ENCODE results near the gene AANAT.

Gene AANAT

DNA sequence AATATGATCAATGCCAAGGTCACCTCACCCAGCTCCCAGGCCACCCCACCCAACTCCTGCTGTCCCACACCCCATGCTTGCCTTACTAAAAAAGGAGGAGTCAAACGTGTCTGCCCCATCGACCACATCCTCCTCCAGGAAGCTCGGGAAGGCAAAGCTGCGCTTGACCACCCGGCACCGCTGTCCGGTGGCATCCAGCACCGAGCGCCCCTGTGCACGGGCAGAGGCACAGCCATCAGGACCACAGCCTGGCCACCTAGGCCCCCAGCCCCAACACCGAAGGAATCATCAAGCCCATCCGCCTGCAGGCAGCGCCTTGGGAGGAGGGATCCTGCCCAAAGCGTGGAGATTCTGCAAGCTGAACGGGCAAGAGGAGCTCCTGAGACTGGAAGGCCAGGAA, 10.2 kb downstream of the AANAT start (continued):
- no peak for TF ChIP-seq SNAI2 (CRISPR knock-in tag; IDR thresholded peaks at IDR 0.05)
- TF ChIP-seq ZNF8 (CRISPR knock-in tag; IDR thresholded peaks at IDR 0.05) = no peak
- TF ChIP-seq, protein P1, sequence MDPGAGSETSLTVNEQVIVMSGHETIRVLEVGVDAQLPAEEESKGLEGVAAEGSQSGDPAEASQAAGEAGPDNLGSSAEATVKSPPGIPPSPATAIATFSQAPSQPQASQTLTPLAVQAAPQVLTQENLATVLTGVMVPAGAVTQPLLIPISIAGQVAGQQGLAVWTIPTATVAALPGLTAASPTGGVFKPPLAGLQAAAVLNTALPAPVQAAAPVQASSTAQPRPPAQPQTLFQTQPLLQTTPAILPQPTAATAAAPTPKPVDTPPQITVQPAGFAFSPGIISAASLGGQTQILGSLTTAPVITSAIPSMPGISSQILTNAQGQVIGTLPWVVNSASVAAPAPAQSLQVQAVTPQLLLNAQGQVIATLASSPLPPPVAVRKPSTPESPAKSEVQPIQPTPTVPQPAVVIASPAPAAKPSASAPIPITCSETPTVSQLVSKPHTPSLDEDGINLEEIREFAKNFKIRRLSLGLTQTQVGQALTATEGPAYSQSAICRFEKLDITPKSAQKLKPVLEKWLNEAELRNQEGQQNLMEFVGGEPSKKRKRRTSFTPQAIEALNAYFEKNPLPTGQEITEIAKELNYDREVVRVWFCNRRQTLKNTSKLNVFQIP (CRISPR knock-in tag; IDR thresholded peaks at IDR 0.05; ENCODE audit: borderline replicate concordance, low read depth) = no peak
- TF ChIP-seq ZFP3 (CRISPR knock-in tag; IDR thresholded peaks at IDR 0.05) = no peak
- no peak for TF ChIP-seq OSR1 (CRISPR knock-in tag; IDR thresholded peaks at IDR 0.05)
- TF ChIP-seq ARNTL (CRISPR knock-in tag; IDR thresholded peaks at IDR 0.05; ENCODE audit: borderline replicate concordance, low read depth) = no peak
- TF ChIP-seq TOX (CRISPR knock-in tag; IDR thresholded peaks at IDR 0.05; ENCODE audit: borderline replicate concordance) = no peak
- TF ChIP-seq GLIS3 (CRISPR knock-in tag; IDR thresholded peaks at IDR 0.05) = no peak
- no peak for TF ChIP-seq RARB (CRISPR knock-in tag; IDR thresholded peaks at IDR 0.05)

DNA sequence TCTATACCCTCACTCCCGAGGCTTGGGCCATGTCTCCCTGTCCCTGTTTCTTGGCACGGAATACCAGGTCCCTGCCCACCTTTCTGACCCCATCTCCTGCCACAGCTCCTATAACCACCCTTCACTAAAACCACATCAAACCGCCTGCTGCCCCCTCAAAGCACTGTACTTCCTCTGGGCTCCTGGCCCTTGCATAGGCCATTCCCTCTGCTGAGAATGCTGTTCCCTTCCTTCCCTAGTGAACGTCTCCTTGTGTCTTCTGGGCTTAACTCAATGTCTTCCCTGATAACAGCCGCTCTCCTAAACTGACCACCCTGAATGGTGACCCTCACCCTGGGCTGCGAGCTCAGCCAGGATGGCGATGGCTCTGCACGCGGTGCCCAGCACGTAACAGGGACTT, 10.7 kb downstream of the AANAT start:
- no peak for TF ChIP-seq GLIS3 (CRISPR knock-in tag; IDR thresholded peaks at IDR 0.05)
- TF ChIP-seq ZNF70 (CRISPR knock-in tag; IDR thresholded peaks at IDR 0.05) = no peak
- TF ChIP-seq, protein P2, sequence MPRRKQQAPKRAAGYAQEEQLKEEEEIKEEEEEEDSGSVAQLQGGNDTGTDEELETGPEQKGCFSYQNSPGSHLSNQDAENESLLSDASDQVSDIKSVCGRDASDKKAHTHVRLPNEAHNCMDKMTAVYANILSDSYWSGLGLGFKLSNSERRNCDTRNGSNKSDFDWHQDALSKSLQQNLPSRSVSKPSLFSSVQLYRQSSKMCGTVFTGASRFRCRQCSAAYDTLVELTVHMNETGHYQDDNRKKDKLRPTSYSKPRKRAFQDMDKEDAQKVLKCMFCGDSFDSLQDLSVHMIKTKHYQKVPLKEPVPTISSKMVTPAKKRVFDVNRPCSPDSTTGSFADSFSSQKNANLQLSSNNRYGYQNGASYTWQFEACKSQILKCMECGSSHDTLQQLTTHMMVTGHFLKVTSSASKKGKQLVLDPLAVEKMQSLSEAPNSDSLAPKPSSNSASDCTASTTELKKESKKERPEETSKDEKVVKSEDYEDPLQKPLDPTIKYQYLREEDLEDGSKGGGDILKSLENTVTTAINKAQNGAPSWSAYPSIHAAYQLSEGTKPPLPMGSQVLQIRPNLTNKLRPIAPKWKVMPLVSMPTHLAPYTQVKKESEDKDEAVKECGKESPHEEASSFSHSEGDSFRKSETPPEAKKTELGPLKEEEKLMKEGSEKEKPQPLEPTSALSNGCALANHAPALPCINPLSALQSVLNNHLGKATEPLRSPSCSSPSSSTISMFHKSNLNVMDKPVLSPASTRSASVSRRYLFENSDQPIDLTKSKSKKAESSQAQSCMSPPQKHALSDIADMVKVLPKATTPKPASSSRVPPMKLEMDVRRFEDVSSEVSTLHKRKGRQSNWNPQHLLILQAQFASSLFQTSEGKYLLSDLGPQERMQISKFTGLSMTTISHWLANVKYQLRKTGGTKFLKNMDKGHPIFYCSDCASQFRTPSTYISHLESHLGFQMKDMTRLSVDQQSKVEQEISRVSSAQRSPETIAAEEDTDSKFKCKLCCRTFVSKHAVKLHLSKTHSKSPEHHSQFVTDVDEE (CRISPR knock-in tag; IDR thresholded peaks at IDR 0.05) = no peak
- no peak for TF ChIP-seq ESRRG (CRISPR knock-in tag; IDR thresholded peaks at IDR 0.05)
- no peak for TF ChIP-seq BACH2 (CRISPR knock-in tag; IDR thresholded peaks at IDR 0.05; ENCODE audit: borderline replicate concordance)
- TF ChIP-seq ZC3H10 (CRISPR knock-in tag; IDR thresholded peaks at IDR 0.05) = no peak
- no peak for TF ChIP-seq SNAI2 (CRISPR knock-in tag; IDR thresholded peaks at IDR 0.05)
- TF ChIP-seq, protein P3, sequence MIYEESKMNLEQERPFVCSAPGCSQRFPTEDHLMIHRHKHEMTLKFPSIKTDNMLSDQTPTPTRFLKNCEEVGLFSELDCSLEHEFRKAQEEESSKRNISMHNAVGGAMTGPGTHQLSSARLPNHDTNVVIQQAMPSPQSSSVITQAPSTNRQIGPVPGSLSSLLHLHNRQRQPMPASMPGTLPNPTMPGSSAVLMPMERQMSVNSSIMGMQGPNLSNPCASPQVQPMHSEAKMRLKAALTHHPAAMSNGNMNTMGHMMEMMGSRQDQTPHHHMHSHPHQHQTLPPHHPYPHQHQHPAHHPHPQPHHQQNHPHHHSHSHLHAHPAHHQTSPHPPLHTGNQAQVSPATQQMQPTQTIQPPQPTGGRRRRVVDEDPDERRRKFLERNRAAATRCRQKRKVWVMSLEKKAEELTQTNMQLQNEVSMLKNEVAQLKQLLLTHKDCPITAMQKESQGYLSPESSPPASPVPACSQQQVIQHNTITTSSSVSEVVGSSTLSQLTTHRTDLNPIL (CRISPR knock-in tag; IDR thresholded peaks at IDR 0.05; ENCODE audit: low read depth) = no peak
- no peak for TF ChIP-seq ARNTL (CRISPR knock-in tag; IDR thresholded peaks at IDR 0.05; ENCODE audit: borderline replicate concordance, low read depth)
- TF ChIP-seq ZFP30 (CRISPR knock-in tag; IDR thresholded peaks at IDR 0.05) = no peak
- TF ChIP-seq TCF4 (CRISPR knock-in tag; IDR thresholded peaks at IDR 0.05; ENCODE audit: borderline replicate concordance) = no peak
- no peak for ATAC-seq

DNA sequence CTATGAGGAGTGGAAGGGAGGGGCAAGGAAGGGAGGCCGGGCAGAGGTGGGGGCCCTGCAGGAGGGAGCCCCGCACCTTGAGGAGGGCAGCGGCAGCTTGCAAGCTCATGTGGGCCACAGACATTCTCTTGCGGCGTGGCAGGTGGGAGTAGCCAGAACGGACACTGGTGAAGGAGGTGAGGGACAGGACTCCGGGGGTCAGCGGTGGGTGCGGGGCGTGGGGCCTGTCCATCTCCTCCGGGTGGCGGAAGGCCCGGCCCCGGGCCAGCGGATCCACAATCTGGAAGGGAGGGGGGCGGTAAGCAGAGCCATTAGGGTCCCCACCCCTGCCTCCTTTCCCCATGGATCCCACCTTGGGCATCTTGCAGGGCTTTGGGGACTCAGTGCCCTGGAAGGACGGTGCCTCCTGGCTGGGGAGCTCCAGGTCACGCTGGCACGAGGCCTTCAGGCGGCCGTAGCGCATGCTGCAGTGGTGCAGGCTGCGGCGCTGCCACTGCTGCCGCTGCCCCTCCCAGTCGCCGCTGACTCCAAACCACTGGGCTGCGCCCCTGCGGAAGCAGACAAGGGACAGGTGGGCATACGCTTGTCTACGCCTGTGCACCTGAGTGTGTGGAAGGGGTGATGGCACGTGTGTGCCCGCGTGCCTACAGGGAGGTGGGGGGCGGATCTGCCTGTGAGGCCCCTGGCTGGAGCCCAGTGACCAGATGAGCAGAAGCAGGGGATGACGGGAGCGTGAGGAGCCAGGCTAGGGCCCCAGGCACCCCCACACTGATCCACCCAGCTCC, 11.5 kb downstream of the AANAT start:
- TF ChIP-seq CSDC2 (CRISPR knock-in tag; IDR thresholded peaks at IDR 0.05) (no peak), ISL1 (CRISPR knock-in tag; IDR thresholded peaks at IDR 0.05) (no peak), PPARA (CRISPR knock-in tag; IDR thresholded peaks at IDR 0.05; ENCODE audit: borderline replicate concordance) (no peak), ZNF70 (CRISPR knock-in tag; IDR thresholded peaks at IDR 0.05) (no peak), ZC3H10 (CRISPR knock-in tag; IDR thresholded peaks at IDR 0.05) (no peak)
- TF ChIP-seq, protein P3 (CRISPR knock-in tag; IDR thresholded peaks at IDR 0.05; ENCODE audit: low read depth) = no peak

DNA sequence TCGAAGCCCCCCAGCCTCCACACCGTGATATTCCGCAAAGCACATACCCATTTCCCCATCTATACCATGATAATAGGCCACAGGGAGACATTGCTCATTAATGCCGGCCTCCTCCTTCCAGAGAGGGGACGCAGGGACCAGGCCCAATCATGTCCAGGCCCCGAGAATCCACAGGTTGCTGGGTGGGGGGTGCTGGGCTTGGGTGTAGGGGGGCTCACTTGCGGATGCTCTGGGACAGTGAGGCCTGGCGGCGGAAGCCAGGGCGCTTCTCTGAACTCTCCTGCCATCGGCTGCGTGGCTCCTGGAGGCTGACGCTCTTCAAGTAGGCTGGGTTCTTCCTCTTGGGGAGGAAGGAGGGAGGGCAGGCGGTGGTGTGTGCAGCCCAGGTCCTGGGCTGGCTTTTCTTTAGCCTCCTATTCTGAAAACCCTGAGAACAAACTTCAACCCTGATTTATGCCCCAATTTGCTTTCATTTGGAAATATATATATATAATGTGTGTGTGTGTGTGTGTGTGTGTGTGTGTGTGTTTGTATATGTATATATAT, 12.2 kb downstream of the AANAT start:
- ATAC-seq = no peak
- TF ChIP-seq, protein P4, sequence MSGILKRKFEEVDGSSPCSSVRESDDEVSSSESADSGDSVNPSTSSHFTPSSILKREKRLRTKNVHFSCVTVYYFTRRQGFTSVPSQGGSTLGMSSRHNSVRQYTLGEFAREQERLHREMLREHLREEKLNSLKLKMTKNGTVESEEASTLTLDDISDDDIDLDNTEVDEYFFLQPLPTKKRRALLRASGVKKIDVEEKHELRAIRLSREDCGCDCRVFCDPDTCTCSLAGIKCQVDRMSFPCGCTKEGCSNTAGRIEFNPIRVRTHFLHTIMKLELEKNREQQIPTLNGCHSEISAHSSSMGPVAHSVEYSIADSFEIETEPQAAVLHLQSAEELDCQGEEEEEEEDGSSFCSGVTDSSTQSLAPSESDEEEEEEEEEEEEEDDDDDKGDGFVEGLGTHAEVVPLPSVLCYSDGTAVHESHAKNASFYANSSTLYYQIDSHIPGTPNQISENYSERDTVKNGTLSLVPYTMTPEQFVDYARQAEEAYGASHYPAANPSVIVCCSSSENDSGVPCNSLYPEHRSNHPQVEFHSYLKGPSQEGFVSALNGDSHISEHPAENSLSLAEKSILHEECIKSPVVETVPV (CRISPR knock-in tag; IDR thresholded peaks at IDR 0.05) = no peak
- TF ChIP-seq GLIS3 (CRISPR knock-in tag; IDR thresholded peaks at IDR 0.05) = no peak
- no peak for TF ChIP-seq TOX (CRISPR knock-in tag; IDR thresholded peaks at IDR 0.05; ENCODE audit: borderline replicate concordance)
- TF ChIP-seq, protein P5, sequence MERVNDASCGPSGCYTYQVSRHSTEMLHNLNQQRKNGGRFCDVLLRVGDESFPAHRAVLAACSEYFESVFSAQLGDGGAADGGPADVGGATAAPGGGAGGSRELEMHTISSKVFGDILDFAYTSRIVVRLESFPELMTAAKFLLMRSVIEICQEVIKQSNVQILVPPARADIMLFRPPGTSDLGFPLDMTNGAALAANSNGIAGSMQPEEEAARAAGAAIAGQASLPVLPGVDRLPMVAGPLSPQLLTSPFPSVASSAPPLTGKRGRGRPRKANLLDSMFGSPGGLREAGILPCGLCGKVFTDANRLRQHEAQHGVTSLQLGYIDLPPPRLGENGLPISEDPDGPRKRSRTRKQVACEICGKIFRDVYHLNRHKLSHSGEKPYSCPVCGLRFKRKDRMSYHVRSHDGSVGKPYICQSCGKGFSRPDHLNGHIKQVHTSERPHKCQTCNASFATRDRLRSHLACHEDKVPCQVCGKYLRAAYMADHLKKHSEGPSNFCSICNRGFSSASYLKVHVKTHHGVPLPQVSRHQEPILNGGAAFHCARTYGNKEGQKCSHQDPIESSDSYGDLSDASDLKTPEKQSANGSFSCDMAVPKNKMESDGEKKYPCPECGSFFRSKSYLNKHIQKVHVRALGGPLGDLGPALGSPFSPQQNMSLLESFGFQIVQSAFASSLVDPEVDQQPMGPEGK (CRISPR knock-in tag; IDR thresholded peaks at IDR 0.05; ENCODE audit: borderline replicate concordance) = no peak
- no peak for TF ChIP-seq OSR1 (CRISPR knock-in tag; IDR thresholded peaks at IDR 0.05)
- TF ChIP-seq SNAI2 (CRISPR knock-in tag; IDR thresholded peaks at IDR 0.05) = no peak
- TF ChIP-seq ESRRG (CRISPR knock-in tag; IDR thresholded peaks at IDR 0.05) = no peak
- no peak for TF ChIP-seq ZNF70 (CRISPR knock-in tag; IDR thresholded peaks at IDR 0.05)
- no peak for TF ChIP-seq ISL1 (CRISPR knock-in tag; IDR thresholded peaks at IDR 0.05)
- no peak for TF ChIP-seq PPARA (CRISPR knock-in tag; IDR thresholded peaks at IDR 0.05; ENCODE audit: borderline replicate concordance)
- TF ChIP-seq CSDC2 (CRISPR knock-in tag; IDR thresholded peaks at IDR 0.05) = no peak

More for the DNA sequence above, 11.5 kb downstream of the AANAT start:
- no peak for ATAC-seq

Measured in SK-N-SH treated with all-trans-retinoic acid at 6 μM for 48 hours (cell line).